SKM-1 (cell line): ENCODE measurements around the gene PROSER2.

Experiments
- DNase-seq: peaks from one replicate; lab custom pipeline; 2025; ENCODE audit not compliant: unreplicated experiment; lab: John Stamatoyannopoulos, UW

PROSER2 gene

GRCh38 chr10:11823122-11823988 is at the start of gene PROSER2:
Gene PROSER2, plus strand, starts transcription at chr10:11823356. Its CDS starts 28,722 bp downstream, at chr10:11852078.
- no peak for DNase-seq

- DNase-seq = no peak
Measured at GRCh38 chr10:11773761-11774441, 49.3 kb upstream of the PROSER2 start.

- DNase-seq = no peak
Measured at GRCh38 chr10:11775412-11775811, 47.7 kb upstream of the PROSER2 start.

- DNase-seq = no peak
Measured at GRCh38 chr10:11776080-11776479, 47.1 kb upstream of the PROSER2 start.

GRCh38 chr10:11781114-11781513 is 42.0 kb upstream of the PROSER2 start:
- DNase-seq = no peak

GRCh38 chr10:11782793-11783557 is 40.2 kb upstream of the PROSER2 start:
- DNase-seq = no peak

GRCh38 chr10:11783558-11783865 is 39.6 kb upstream of the PROSER2 start:
- no peak for DNase-seq

GRCh38 chr10:11787374-11787773 is 35.8 kb upstream of the PROSER2 start:
- DNase-seq = no peak

GRCh38 chr10:11787846-11788245 is 35.3 kb upstream of the PROSER2 start:
- no peak for DNase-seq

- DNase-seq = no peak
Measured at GRCh38 chr10:11789306-11789705, 33.9 kb upstream of the PROSER2 start.

- DNase-seq = no peak
Measured at GRCh38 chr10:11789956-11790355, 33.2 kb upstream of the PROSER2 start.

- DNase-seq = no peak
Measured at GRCh38 chr10:11793762-11794479, 29.2 kb upstream of the PROSER2 start.

GRCh38 chr10:11794566-11794965 is 28.6 kb upstream of the PROSER2 start:
- DNase-seq = no peak

GRCh38 chr10:11795101-11795920 is 27.8 kb upstream of the PROSER2 start:
- DNase-seq = no peak

- DNase-seq = no peak
Measured at GRCh38 chr10:11796474-11796873, 26.7 kb upstream of the PROSER2 start.

- DNase-seq = no peak
Measured at GRCh38 chr10:11797281-11797680, 25.9 kb upstream of the PROSER2 start.

GRCh38 chr10:11797847-11798633 is 25.1 kb upstream of the PROSER2 start:
- DNase-seq = no peak

GRCh38 chr10:11798845-11799735 is 24.1 kb upstream of the PROSER2 start:
- no peak for DNase-seq

GRCh38 chr10:11799736-11800080 is 23.4 kb upstream of the PROSER2 start:
- no peak for DNase-seq
